Measurements from ENCODE around the gene PROZ.

Gene PROZ

DNA sequence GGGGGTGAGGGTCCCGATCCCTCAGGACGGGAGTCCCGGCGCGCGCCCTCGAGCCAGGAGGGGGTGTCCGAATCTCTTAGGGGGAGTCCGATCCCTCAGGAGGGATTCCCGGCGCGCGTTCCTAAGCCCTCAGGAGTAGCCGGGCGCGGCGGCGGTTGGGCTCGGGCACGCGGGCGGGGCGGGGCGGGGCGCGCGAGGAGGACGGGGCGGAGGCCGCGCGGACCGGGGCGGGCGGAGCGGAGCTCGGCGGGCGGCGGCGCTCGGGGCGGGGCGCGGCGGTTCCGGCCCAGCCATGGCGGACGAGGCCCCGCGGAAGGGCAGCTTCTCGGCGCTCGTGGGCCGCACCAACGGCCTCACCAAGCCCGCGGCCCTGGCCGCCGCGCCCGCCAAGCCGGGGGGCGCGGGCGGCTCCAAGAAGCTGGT is 50.9 kb downstream of the PROZ start, which contains the start of gene CUL4A:
TSS of gene CUL4A (plus strand) at position 278 of the 423 bp plus-strand sequence. CDS start at position 293, 15 bp downstream.
- peak; percentile 76 for DNase-seq

DNA sequence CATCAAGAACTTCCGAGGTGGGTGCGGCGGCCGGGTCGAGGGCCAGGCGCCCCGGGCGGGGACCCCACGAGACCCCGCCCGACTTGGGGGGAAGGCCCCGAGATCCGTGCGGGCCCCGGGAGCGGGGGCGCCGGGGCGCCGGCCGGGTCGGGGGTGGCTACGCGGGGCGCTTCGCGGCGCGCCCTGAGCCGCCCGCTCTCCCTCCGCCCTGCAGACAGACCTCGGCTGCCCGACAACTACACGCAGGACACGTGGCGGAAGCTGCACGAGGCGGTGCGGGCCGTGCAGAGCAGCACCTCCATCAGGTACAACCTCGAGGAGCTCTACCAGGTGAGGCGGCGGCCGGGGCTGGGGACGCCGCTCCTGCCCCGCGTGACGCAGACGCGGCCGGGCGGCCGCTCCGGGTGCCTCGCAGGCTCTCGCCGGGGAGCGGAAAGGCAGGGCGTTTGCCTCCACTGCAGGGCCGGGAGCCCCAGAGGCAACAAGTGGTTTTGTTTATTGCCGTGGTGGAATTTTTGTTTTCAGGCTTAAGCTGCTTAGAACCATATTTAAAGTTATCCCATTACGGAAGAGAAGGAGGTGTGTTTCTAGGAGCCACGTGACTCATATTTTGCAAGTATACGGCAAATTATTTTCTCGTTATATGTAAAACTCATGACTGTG is 51.4 kb downstream of the PROZ start:
- peak; percentile 54 for DNase-seq

DNA sequence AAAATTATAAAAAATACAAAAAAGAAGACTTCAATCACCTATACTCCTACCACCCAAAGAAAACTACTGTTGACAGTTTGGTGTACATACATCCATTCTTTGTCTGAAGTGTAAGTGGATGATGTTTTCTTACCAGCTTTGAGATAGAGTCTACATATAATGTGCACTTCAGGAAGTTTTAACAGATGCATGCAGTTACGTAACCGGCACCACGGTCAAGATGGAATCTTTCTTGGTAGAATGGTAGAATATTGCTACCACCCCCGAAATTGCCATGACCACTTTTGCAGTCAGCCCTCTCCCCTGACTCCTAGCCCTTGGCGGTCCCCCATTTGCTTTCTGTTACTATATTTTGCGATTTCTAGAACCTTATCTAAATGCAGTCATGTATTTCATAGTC is 52.4 kb downstream of the PROZ start:
- DNase-seq = no peak

- DNase-seq = no peak
Measured at GRCh38 chr13:113211774-113212173, 53.3 kb downstream of the PROZ start.

- peak; percentile 31 for DNase-seq
Measured at GRCh38 chr13:113216254-113217048, 58.0 kb downstream of the PROZ start.

DNA sequence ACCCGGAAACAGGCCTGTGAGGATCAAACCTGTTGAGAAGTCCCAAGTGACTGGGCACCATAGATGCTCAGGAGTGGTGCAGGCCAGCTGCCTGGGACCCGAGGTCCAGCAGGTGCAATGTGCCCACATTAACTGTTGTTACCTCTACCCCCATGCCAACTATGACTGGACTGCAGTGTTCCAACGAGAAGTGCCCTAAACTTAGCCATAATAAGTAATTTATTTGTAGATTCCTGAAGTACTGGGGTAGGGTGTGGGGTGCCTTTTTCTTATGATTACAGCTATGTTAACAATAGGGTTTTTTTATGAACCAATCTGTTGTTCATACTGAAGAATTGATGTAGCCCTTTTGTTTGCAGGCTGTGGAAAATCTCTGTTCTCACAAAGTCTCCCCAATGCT is 60.1 kb downstream of the PROZ start:
- DNase-seq = no peak

DNA sequence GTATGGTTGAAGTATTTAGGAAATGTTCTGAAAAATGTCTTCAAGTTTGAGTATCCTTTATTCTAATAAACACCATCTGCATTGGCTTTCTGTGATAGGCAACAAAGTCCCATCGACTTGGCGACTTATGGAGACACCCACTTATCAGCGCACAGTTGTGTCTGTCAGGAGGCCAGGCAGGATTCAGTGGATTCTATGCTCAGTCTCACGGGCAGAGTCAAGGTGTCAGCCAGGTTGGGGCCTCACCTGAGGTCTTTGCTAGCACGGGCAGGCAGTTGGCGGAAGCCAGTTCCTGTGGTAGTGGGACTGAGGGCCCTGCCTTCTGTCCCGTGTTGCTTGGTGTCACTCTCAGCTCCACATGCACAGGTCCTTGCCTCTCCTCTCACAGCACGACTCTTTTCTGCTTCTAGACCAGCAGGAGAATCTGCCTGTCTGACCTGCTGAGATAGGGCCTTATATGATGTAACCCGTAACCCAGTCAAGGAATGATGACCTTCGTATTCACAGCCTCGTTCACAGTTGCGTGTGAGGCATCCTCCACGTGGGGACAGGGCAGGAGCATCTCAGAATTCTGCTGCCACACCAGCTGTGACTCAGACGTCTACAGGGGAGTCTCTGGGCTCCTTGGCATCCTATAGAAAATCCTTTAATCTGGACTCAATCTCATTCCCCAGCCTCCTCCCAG is 61.0 kb downstream of the PROZ start:
- no peak for DNase-seq

- no peak for DNase-seq
Measured at GRCh38 chr13:113220141-113220598, 61.7 kb downstream of the PROZ start.

DNA sequence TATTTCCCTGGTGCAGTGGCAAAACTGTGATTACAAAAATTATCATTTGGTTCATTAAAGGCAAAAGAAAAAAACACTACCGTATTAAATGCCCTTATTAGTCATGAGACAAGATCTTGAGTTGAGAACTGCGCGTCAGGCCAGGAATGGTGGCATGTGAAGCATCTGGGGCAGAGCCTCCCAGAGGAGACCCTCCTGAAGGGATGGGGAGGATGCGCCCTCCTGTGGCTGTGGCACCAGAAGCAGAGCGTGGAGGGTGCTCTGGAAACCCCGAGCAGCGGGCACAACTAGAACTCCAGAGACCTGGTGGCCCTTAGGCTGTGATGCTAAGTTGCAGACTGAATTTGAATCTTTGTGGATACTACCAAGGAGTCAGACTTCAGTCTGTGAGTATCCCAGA is 62.4 kb downstream of the PROZ start:
- DNase-seq = no peak

All from NCI-H226 (cell line).